HG02798 (cell line): ENCODE results near the gene WDR17.
A peak's percentile ranks its signal among the peaks of the same experiment; 100 is the strongest.
"Not testable (repeated sequence)": the region's sequence is repeated elsewhere in the genome, so short reads cannot be mapped to it uniquely, and the experiment has no call there.

Experiments
- ATAC-seq: cut with Tn5 transposase; IDR thresholded peaks from one replicate; pipeline ENCODE4 v1.9.1; 2021; ENCODE audit warnings: mild to moderate bottlenecking; ENCODE audit not compliant: unreplicated experiment, poor library complexity

The WDR17 gene

DNA sequence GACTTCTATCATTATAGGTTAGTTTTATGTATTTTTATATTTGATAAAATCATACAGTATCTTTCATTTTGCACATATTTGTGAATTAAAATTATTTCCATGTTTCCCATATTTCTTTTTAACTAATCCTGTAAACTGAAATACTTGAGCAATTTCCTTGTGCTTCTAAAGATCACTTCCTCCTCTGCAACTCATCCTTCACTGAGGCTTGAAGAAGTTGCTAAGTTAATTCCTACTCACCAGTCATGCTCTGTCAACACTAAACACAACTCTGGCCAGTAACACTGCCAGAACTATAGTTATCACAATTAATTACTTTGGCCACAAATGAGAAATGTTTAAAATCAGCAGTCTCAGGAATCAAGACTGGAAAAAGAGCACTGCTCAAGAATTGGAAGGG lies 123.0 kb downstream of the WDR17 start:
- ATAC-seq, result no peak

DNA sequence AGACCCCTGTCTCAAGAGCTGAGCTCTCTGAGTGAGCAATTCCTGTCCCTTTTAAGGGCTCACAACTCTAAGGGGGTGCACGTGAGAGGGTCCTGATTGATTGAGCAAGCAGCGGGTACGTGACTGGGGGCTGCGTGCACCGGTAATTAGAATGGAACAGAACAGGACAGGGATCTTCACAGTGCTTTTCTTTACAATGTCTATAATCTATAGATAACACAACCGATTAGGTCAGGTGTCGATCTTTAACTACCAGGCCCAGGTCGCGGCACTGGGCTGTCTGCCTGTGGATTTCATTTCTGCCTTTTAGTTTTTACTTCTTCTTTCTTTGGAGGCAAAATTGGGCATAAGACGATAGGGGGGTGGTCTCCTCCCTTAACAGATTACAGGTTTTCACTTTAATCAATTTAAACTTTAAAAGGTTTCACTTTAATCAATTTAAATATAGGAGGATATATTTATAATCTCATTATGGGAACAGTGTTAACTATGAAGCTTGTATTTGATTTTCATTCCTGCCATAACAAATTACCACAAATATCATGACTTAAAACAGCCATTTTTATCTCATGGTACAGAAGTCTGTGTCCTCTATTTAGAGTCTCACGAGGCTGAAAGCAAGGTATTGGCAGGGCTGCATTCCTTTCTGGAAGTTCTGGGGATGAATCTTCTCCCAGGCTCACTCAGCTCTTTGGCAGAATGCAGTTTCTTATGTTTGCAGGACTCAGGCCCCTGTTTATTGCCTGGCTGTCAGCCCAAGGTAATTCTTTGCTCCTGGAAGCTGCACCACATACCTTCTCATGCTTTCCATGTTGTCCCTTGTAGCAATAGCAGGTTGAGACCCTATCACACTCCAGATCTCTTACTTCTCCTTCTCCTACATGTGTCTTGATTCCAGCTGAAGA lies 124.5 kb downstream of the WDR17 start:
- ATAC-seq, result no peak

DNA sequence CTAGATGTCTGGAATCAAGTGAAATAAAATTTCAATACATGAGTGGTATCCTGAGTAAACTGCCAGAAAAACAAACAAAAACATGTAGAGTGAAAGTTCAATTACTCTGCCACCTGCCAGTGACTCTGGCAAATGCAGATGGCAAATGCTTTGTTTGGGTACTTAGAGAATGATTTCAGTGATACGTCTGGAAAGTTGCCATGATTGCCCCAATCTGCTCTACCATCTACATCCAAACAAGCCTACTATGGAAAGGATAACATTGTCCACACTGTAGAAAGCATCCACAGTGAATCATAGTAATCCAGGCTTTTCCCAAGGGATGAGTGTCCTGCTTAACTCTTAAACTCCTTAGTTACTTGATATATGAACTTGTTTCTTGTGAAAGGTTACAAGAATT lies 126.3 kb downstream of the WDR17 start:
- no peak for ATAC-seq

DNA sequence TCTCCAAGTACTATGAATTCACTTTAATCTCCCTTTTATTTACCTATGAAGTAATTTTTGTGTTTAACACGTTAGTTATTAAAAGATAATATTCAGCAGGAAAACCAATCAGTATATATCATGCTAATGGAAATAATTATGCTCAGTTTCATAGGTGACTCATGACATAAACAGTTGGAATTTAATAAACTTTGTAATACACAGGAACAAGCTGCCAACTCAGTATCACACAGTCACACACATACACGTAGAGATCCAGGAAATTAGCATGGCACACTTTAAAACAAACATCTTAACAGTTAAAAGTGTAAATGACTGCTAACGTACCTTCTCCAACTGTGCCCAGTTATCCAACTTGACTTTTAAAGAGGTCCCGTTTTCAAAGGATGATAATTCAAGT lies 127.5 kb downstream of the WDR17 start:
- no peak for ATAC-seq

DNA sequence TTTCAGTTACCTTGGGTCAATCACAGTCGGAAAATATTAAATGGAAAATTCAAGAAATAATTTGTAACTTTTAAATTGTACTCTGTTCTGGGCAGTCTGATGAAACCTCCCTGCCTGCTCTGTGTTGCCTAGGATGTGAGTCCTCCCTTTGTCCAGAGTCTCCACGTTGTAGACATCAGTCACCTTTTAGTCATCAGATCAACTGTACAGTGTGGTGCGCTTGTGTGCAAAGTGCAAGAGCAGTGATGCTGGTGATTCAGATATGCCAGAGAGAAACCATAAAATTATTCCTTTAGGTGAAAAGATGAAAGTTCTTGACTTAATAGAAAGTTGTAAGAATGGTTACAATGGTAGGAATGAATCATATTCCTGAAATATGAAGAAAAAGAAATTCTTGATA lies 128.3 kb downstream of the WDR17 start:
- no peak for ATAC-seq

DNA sequence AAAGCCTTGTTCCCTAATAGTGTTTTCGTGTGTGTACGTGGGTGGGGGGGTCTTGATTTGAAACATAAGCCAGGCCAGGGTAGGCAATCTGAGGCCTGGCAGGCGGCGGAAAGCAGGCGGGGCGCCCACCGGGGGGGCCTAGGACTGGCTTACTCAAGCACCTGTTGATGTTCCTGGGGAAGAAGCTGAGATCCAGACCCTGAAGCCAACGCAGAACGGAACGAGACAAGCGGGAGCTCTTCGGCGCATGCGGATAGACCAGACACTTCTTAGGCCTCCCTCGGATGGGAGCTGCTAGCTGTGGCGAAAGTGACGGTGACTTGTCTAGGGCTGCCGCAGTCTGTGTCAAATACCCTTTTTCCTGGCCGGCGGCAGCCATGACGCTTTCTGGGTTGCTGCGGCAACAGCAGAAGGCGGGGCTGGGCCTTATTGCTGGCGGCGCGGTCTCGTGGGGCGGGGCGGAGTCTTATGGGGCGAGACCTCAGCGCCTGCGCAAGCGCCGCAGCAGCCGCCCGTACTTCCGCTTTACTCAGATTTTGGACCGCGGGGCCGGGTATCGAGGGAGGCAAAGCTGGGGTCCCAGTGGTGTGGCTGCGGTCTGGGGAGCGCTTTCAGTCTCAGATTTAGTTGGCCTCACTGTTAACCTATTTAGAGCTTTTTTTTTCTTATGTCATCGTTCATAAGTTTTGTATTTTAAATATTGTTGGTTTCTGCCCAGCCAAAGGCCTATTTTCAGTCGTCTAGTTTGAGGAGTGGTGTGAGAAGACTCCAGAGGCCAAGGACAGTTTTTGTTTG lies 129.7 kb downstream of the WDR17 start, which contains the start of gene SPATA4:
TSS of gene SPATA4 (minus strand) at position 402 of the 795 bp plus-strand sequence. CDS start at position 379, 23 bp downstream.
- ATAC-seq, result peak; percentile 98

DNA sequence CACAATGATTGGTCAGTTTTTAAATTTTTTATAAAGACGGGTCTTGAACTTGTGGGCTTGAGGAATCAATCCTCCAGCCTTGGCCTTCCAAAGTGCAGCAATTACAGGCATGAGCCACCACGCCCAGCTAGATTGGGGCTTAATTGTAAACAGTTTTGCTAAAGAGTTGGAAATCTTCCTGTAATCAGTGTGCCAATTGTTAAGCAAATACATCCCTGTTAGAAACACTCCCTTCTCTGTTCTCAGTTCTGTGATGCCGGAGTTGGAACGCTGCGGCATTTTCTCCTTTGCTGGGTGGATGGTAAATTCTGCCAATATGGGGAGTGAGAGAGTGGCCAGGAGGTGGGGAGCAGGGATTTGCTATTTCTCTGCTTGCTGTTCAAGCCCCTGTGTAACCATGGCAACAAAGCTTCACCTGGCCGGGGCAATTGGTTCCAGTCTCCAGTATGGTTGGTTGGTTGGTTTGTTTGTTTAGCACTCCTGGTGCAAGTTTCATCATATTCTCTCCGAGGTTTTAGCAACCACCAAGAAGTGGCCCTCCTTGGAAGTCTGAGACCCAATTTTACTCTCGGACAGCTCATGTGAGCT lies 132.8 kb downstream of the WDR17 start:
- ATAC-seq, result no peak

DNA sequence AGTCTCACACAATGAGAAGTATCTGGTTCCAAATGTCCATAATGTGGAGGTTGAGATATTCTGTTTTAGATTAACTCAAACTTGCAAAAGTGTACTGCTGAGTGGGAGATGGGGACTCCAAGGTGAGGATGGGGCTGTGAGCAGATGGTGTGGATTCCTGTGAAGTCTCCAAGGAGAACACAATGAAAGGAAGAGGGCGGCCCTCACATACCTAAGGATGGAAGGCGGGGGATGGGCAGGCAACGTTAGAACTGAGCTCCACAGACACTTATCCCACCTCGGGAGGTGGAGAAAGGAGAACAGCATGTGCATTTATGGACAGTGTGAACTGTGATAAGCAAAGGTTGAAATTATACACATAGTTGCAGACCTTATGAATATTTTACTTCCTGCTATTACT lies 139.7 kb downstream of the WDR17 start:
- ATAC-seq, result no peak

DNA sequence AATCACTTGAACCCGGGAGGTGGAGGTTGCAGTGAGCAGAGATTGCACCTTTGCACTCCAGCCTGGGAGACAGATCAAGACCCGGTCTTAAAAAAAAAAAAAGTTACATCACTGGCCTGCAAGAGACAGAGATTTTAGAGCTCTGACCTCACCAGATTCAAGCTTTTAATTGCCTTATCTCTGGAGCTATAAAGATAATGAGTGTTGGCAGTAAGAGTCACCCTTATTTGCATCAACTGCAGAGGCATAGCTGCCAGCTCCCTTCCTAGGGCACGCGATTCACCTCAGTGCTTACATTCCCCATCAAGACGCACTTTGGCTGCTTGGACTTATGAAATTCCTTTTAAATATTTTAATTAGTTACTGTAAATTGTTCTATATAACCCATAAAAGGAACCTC lies 142.2 kb downstream of the WDR17 start:
- no peak for ATAC-seq

DNA sequence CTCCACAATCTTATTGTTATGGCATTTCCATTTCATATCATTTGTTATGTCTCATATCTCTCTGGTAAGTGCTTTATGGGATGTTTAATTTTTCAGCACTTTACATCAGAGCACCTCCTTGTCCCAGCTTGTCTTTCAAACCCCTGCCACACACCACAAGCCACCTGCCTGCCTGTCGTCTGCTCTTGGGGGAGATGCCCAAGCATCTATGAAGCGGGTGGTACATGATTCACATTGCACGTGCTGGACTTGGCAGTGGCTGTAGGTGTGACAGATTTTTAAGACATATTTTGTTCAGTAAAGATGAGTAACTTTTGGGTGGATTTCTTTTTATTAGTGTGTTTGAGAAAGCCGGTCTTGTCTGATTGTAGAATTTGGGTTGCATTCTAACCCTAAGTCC lies 143.9 kb downstream of the WDR17 start:
- ATAC-seq, result no peak

DNA sequence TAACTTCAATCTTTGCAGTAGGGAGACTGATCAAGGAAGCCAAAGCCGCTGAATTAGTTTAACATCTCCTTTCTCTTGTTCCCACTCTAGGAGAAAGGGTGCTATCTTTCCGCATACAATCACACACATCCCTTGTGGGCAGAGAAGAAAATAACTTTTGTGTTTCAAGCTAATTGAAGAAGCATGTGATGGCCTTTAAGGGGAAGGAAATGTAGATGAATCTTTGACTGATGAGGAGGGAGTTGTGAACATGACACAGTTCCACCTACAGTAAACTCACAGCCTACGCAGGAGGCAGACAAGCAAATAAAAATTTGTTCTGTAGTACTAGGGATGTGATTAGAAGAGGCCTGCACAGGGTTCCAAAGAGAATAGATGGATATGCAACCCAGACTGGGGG lies 144.5 kb downstream of the WDR17 start:
- ATAC-seq, result no peak

DNA sequence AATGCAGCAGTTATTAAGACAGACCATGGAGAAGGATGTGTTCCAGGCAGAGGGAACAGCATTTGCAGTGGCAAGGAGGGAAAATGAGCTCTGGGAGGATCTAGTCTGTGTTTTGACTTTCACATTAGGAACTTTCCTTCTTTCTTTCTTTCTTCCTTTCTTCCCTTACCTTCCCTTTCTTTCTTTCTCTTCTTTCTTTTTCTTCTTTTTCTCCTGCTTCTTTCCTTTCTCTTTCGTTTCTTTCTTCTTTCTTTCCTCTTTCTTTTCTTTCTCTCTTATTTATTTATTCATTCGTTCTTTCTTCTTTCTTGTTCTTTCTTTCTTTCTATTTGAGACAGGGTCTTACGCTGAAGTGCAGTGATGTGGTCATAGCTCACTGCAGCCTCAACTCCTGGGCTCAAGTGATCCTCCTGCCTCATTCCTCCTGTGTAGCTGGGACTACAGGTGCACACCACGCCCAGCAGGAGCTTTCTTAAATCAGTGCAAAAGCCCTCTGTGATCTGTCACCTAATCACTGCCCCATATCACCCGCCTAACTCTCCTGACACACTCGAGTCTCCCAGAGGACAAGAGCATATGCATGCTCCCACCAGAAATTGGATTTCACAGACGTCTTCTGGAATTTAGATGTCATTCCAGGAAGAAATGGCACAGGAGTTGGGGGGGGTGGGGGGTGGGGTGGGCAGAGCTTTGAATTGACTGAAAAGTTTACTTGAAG lies 145.1 kb downstream of the WDR17 start:
- ATAC-seq, result no peak

DNA sequence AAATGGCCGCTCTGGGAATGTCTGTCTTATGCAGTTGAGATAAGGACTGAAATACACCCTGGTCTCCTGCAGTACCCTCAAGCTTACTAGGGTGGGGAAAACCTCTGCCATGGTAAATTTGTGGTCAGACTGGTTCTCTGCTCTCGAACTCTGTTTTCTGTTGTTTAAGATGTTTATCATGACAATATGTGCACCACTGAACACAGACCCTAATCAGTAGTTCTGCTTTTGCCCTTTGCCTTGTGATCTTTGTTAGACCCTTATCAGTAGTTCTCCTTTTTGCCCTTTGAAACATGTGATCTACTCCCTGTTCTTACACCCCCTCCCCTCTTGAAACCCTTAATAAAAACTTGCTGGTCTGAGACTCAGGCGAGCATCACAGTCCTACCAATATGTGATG lies 146.7 kb downstream of the WDR17 start:
- not testable (repeated sequence) for ATAC-seq

DNA sequence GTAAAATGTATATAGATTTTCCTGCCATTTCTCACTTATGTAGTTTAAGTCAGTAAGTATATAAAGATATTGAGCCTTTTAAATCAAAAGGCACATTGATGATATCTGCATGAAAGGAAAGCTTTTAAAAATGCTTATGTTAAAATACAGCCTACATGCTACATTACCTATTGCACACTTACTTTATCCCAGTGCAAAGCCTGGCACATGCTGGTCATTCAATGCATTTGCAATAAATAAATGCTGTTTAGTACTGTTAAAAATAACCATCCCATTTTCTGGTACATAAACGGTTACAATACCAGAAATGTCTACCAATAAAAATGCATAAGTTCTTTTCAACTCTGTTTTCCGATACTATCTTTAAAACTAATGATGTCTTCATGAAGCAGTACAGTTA lies 151.9 kb downstream of the WDR17 start:
- no peak for ATAC-seq

DNA sequence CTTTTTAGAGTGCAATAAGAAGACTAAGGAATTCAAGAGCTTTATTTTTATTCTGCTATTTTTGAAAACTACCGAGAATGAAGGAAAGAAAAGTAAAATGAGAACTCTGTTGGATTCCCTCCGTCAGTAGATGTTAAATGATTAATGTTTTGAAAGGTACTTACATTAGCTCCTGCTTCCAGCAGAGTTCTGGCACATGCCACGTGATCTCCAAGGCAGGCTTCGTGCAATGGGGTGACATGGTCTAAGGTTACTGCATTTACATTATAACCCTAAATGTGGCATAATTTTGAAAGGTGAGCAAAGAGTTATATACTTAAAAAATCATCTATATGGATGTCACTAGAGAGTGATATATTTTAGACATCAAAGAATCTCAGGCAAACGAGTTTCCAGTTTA lies 156.5 kb downstream of the WDR17 start:
- no peak for ATAC-seq

DNA sequence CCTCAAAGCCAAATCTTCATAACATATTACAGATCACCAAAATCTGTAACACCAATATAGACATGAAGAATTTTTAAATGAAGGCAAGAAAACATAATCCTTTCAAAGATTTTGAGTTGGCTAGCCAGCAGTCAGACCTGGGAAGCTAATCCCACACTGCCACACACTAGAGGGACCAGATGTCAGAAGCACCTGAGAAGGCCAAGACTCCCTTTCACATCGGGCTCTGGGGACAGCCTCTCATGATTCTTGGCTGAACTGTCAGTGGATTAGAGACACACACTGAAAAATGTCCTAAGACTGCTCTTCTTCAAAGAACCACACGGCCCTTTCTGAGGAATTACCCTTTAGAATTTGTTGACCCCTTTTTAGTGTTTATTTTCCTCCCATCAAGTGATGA lies 157.9 kb downstream of the WDR17 start:
- ATAC-seq, result no peak

DNA sequence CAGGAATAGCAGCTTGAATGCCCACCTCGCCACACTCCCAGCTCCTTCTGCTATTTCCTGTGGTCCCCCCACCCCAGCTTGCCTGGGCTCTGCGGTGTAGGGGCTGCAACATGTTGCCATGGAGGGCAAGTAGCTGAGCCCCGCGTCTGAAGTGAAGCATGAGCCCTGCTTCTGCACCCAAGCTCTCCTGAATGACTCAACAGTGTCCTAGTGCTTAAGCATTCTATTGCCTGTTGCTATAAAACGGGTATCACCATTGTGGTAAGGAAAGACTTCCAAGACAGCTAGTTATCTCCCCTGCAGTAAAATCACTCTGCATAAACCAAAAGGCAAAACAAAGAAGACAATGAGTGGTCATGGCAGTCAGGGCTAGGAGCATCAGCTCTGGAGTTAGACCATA lies 161.1 kb downstream of the WDR17 start:
- no peak for ATAC-seq

DNA sequence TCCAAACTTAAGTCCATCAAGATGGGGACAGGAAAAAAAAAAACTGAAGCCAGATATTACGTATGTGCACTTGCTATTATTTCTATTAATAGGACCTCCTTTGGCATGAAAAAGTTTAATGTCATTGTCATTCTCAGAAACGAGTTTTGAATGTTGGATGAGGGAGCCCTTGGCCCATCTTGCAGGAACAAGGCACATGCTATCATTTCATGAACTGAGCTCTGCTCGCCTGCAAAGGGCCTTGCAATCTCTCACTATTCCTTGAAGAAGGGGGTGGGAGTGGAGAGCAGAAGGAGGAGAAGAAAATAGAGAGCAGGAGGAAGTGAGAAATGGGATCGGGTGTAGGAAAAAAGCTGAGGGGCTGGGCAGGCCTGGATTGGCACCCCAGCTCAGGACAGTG lies 164.0 kb downstream of the WDR17 start:
- no peak for ATAC-seq
